Skeletal muscle satellite cell (primary cell): ENCODE measurements around the gene SIX3.

Source experiments
- H3K27me3 ChIP-seq: 2 replicates; pipeline ENCODE4 v1.7.0; 2013; ENCODE audit warnings: low read length; ENCODE audit not compliant: control insufficient read depth, insufficient read depth
- H3K36me3 ChIP-seq: 2 replicates; pipeline ENCODE4 v1.7.0; 2013; ENCODE audit warnings: mild to moderate bottlenecking, control low read depth, low read length; ENCODE audit not compliant: insufficient read depth
- H3K4me1 ChIP-seq: 2 replicates; pipeline ENCODE4 v1.7.0; 2013; ENCODE audit warnings: low read length; ENCODE audit not compliant: control insufficient read depth, insufficient read depth
- H3K4me2 ChIP-seq: 2 replicates; pipeline ENCODE4 v1.7.0; 2013; ENCODE audit warnings: mild to moderate bottlenecking, low read length
- H3K4me3 ChIP-seq: 2 replicates; pipeline ENCODE4 v1.7.0; 2013; ENCODE audit warnings: low read length
- H3K9ac ChIP-seq: 2 replicates; pipeline ENCODE4 v1.7.0; 2013; ENCODE audit warnings: mild to moderate bottlenecking, low read depth, low read length, moderate library complexity
- H3K9me3 ChIP-seq: replicated peaks from 2 replicates; pipeline ENCODE4 v1.7.0; 2013; ENCODE audit warnings: mild to moderate bottlenecking, control low read depth, low read length

Gene SIX3

DNA sequence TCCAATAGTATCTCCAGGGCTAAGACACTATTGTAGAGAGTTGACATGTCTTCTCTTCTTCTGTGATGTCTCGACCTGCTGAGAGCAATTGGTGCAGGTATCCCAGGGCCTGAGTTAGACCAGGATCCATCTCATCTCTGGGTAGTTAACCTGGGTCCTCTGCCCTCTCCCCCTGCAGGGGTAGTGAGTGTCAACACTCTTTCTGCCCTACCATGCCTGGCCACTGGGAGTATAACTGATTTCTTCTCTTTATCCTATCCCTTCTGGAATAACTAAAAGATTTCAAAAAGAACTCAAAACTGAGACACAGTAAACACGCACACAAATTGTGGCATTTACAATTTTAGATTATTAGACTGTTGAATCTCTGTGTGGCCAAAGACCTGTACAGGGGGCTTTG lies 20.8 kb upstream of the SIX3 start:
- Histone ChIP-seq H3K4me2 (no peak overlapping the region), H3K4me3 (no peak overlapping the region), H3K9me3 (no peaks in the 10 kb centered on the region), H3K36me3 (no peaks in the 10 kb centered on the region), H3K27me3 (peaks cover 68% of the 10 kb centered on the region), H3K9ac (no peak overlapping the region), H3K4me1 (no peaks in the 10 kb centered on the region)

- Histone ChIP-seq H3K4me3 (no peak overlapping the region), H3K9me3 (no peaks in the 10 kb centered on the region), H3K4me1 (no peaks in the 10 kb centered on the region), H3K27me3 (peaks cover 74% of the 10 kb centered on the region), H3K4me2 (no peak overlapping the region), H3K36me3 (no peaks in the 10 kb centered on the region), H3K9ac (no peak overlapping the region)
Observed at GRCh38 chr2:44922776-44923175, 18.7 kb upstream of the SIX3 start.

DNA sequence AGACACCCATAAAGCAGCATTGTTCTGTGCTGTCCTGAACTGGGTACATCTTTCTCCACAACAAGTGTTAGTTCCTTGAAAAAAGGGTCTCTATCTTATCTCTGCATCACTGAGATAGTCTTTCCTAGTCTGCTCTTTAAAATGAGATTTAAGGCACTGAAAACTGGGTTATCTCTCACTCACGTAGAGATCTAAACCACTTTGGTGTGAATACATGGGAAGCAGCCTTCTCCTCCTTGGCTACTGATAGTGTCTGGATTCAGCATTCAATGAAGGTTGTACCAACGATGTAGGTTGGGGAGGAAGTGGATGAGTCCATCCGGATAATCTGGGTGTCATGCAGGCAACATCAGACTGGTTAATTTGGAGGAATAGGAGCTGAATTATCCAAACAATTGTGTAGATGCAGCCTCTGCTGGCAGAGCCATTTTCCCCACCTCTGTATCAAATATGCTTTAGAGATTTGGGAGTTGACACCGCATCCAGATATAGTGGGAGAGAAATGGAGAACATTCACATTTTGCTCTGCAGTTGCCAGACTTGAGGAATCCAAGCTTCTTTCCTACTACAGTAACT lies 15.9 kb upstream of the SIX3 start:
- no peak overlapping the region for H3K9ac ChIP-seq
- H3K36me3 ChIP-seq, result no peaks in the 10 kb centered on the region
- H3K4me1 ChIP-seq, result peaks cover 8% of the 10 kb centered on the region
- no peak overlapping the region for H3K4me2 ChIP-seq
- H3K4me3 ChIP-seq, result no peak overlapping the region
- H3K27me3 ChIP-seq, result peaks cover 98% of the 10 kb centered on the region
- H3K9me3 ChIP-seq, result no peaks in the 10 kb centered on the region

- Histone ChIP-seq H3K4me3 (no peak overlapping the region), H3K9ac (no peak overlapping the region), H3K4me1 (peaks cover 8% of the 10 kb centered on the region), H3K36me3 (no peaks in the 10 kb centered on the region), H3K27me3 (peaks cover 98% of the 10 kb centered on the region), H3K9me3 (no peaks in the 10 kb centered on the region), H3K4me2 (no peak overlapping the region)
Observed at GRCh38 chr2:44926957-44927356, 14.5 kb upstream of the SIX3 start.

GRCh38 chr2:44927985-44928482 lies 13.5 kb upstream of the SIX3 start:
- Histone ChIP-seq H3K4me2 (peak overlapping the region; percentile 74), H3K27me3 (peaks cover 99% of the 10 kb centered on the region)

GRCh38 chr2:44928483-44929158 lies 12.9 kb upstream of the SIX3 start:
- Histone ChIP-seq H3K4me1 (peaks cover 8% of the 10 kb centered on the region), H3K9ac (no peak overlapping the region), H3K36me3 (no peaks in the 10 kb centered on the region), H3K27me3 (peaks cover 99% of the 10 kb centered on the region), H3K4me2 (peak overlapping the region; percentile 74), H3K9me3 (no peaks in the 10 kb centered on the region), H3K4me3 (peak overlapping the region; percentile 58)

More at GRCh38 chr2:44927985-44928482, 13.5 kb upstream of the SIX3 start:
- Histone ChIP-seq H3K36me3 (no peaks in the 10 kb centered on the region), H3K4me1 (peaks cover 8% of the 10 kb centered on the region), H3K9me3 (no peaks in the 10 kb centered on the region), H3K9ac (no peak overlapping the region), H3K4me3 (no peak overlapping the region)

DNA sequence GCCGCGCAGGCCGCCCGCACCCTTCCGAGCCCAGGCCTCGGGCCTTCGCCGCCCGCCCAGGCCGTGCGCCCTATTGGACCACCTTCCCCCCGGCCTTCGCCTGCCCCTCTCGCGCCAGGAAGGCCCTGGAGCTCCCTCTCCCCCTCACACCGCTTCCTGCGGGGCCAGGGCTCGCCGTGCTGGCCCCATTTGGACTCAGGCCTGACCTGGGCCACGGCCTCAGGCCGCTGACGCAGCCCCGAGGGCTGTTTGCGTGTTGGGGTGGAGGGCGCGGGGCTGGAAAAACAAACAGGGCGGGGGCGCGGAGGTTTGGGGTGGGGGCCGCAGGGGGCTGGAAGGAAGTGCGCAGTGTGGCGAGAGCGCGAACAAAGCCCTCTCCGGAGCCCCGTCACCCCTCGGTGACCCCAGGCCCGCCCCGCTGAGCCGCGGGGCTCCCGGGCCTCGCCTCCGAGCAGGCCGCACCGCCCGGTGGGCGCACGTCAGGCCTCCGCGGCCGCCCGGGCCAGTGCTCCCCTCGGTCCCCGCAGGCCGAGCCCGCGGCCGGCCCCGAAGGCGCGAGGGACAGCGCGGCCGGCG lies 12.3 kb upstream of the SIX3 start:
- Histone ChIP-seq H3K9ac (no peak overlapping the region), H3K27me3 (peaks cover 97% of the 10 kb centered on the region), H3K9me3 (no peaks in the 10 kb centered on the region), H3K36me3 (no peaks in the 10 kb centered on the region), H3K4me2 (peak overlapping the region; percentile 74), H3K4me3 (no peak overlapping the region), H3K4me1 (peaks cover 8% of the 10 kb centered on the region)

- Histone ChIP-seq H3K9me3 (no peaks in the 10 kb centered on the region), H3K9ac (no peak overlapping the region), H3K4me2 (no peak overlapping the region), H3K4me3 (no peak overlapping the region), H3K36me3 (no peaks in the 10 kb centered on the region), H3K27me3 (peaks cover 96% of the 10 kb centered on the region), H3K4me1 (peaks cover 10% of the 10 kb centered on the region)
Observed at GRCh38 chr2:44929735-44930273, 11.7 kb upstream of the SIX3 start.

GRCh38 chr2:44930274-44931197 lies 11.0 kb upstream of the SIX3 start:
- Histone ChIP-seq H3K9me3 (no peaks in the 10 kb centered on the region), H3K4me3 (no peak overlapping the region), H3K36me3 (no peaks in the 10 kb centered on the region), H3K4me2 (no peak overlapping the region), H3K4me1 (peaks cover 13% of the 10 kb centered on the region), H3K27me3 (peaks cover 96% of the 10 kb centered on the region), H3K9ac (no peak overlapping the region)

GRCh38 chr2:44931198-44931780 lies 10.2 kb upstream of the SIX3 start:
- Histone ChIP-seq H3K4me3 (no peak overlapping the region), H3K4me1 (peaks cover 13% of the 10 kb centered on the region), H3K9ac (no peak overlapping the region), H3K9me3 (no peaks in the 10 kb centered on the region), H3K27me3 (peaks cover 94% of the 10 kb centered on the region), H3K4me2 (no peak overlapping the region), H3K36me3 (no peaks in the 10 kb centered on the region)

DNA sequence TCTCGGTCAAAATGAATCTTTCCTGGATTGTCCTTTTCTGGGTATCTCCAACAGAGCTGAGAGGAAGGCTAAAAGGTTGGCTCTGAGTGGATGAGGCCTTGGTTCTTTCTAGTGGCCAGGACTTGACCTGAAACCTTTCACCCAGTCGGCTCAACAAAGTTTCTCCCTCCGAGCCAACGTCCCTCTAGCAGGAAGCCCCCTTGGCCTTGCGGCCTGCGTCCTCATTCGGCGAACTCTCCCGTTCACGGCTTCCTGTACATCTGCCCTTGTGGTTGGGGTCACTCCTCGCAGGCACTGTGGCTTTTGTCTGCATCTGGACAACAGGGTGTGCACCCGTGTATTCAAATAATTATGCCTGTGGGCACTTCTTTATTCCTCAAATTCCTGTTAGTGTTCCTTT lies 9.4 kb upstream of the SIX3 start:
- Histone ChIP-seq H3K9ac (no peak overlapping the region), H3K9me3 (no peaks in the 10 kb centered on the region), H3K4me1 (peaks cover 13% of the 10 kb centered on the region), H3K27me3 (peaks cover 94% of the 10 kb centered on the region), H3K4me2 (no peak overlapping the region), H3K4me3 (no peak overlapping the region), H3K36me3 (no peaks in the 10 kb centered on the region)
